ENCODE results near the gene PFKM.

DNA sequence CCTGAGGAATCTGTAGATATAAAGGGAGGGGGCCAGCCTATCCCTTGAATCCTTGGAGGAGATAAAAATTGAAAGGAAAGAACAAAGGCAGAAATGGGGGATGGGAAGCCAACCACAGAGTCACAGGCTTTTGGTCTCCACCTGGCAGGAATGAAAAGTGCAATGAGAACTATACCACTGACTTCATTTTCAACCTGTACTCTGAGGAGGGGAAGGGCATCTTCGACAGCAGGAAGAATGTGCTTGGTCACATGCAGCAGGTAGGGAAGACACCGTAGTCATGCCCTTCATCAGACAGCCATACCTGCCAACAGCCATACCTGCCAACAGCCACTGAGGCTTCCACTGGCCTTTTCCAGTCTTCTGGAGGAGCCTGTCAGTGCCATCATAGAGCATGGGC lies 24.7 kb downstream of the PFKM start:
- no peak for TF ChIP-seq EZH2phosphoT487 (IDR thresholded peaks at IDR 0.05; ENCODE audit: insufficient read depth, low read depth)
- TF ChIP-seq EZH2 (IDR thresholded peaks at IDR 0.05; ENCODE audit: insufficient read depth, poor library complexity, severe bottlenecking) = no peak
